Activated CD8-positive, alpha-beta memory T cell treated with anti-CD3 and anti-CD28 coated beads, Interleukin-2, amount 50 U/mL, for 4 hours (primary cell): ENCODE data around the gene ANKDD1A.

Experiments
- DNase-seq: peaks from one replicate; pipeline ENCODE4 v3.0.0-alpha.2; 2020

ANKDD1A gene

GRCh38 chr15:64896371-64897069 is 15.2 kb upstream of the ANKDD1A start:
- no peak for DNase-seq

GRCh38 chr15:64897345-64897985 is 14.2 kb upstream of the ANKDD1A start:
- no peak for DNase-seq

- DNase-seq = no peak
Observed at GRCh38 chr15:64898406-64898805, 13.3 kb upstream of the ANKDD1A start.

DNA sequence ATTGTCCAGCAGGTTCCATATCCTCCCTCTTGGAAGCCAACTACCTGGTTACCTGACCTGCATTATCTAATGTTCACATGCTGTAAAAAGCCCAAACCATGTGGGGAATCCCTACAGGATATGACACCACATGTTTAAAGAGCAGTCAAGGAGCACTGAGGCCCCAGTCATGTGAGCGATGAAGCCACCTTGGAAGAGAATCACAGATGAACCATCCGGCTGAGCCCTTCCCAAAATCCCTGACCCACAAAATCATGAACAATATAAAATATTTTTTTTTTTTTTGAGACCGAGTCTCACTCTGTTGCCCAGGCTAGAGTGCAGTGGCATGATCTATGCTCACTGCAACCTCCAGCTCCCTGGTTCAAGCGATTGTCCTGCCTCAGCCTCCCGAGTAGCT is 10.6 kb upstream of the ANKDD1A start:
- no peak for DNase-seq

DNA sequence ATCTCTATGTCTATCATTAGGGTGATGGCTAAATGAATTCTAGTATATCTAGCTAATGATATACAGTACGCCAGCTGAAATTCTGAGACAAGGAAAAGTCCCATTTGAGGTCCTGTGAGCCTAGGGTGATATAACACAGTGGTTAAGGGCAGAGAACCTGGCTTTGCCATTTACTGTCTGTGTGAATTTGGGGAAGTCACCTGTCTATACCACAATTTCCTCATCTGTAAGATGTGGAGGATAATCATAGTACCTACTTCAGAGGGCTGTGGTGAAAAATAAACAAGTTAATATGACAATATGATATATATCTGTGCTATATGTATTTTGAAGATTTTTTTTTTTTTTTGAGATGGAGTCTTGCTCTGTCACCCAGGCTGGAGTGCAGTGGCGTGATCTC is 9.8 kb upstream of the ANKDD1A start:
- DNase-seq = no peak

GRCh38 chr15:64902863-64903262 is 8.8 kb upstream of the ANKDD1A start:
- DNase-seq = no peak

DNA sequence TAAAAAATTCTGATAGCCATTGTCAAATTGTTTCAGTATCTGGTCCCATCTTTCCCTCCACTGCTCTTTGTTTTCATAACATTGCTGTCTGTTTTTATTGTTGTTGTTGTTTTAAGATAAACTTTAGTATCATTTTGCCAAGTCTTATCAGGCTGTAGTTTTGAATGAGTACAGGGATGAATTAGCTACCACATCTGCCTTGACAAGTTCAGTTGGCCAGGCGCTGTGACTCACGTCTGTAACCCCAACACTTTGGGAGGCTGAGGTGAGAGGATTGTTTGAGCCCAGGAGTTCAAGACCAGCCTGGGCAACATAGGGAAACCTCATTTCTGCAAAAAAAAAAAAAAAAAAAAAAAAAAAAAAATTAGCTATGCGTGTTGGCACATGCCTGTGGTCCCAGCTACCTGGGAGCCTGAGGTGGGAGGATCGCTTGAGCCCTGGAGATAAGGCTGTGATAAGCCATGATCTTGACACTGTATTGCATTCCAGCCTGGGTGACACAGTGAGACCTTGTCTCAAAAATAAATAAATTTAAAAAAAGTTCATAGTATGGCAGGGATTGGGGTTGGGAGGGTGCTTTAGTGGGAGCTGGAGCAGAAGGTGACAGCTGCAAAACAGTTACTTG is 8.3 kb upstream of the ANKDD1A start:
- DNase-seq = no peak

DNA sequence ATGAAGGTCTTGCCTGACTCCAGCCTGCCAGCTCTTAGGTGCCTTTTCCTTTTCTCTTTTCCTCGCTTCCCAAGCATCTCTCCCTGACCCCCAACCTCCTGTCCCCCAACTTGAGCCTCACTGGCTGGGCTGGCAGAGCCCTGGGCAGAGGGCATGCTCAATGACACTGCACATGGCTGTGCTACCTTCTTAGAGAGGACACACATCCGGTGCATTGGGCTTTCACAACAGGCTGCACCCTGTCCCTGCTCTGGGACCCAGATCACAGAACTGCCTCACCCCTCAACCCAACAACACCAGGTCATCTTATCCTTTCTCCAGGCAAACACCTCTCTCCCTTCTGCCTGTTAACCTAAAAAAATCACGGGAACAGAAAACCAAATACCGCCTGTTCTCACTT is 7.5 kb upstream of the ANKDD1A start:
- DNase-seq = no peak

DNA sequence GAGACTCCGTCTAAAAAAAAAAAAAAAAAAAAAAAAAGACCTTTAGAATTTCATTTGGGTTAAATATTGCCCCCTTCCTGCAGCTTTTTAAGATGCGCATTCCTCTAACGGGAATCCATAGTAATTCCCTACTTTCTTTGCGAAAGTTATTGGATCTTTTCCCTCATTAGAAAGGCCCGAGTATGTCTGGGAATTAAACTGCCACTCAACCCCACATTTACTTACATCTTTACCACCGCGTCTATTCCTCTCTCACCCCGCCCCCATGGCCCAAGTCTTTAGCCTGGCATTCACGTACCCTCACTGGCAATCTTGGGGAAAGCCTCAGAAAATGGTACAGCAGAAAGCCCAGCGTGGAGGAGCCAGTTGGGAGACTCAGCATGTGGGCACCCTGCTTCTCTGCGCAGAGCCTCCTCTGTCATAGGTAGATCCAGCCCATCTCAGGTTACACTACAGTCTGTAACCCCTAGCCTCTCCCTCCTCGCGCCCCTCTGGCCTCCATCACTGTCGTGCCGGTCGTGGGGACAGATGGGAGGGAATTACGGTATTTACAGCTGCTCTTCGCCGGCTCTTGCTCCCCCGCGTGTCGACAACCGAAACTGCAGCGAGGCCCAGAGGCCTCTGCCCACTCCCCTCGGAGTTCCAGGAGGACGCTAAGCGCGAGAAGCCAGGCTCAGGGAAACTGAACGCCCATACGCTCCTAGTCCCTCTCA is 6.4 kb upstream of the ANKDD1A start:
- peak; percentile 85 for DNase-seq

- DNase-seq = no peak
Observed at GRCh38 chr15:64905941-64906340, 5.8 kb upstream of the ANKDD1A start.

DNA sequence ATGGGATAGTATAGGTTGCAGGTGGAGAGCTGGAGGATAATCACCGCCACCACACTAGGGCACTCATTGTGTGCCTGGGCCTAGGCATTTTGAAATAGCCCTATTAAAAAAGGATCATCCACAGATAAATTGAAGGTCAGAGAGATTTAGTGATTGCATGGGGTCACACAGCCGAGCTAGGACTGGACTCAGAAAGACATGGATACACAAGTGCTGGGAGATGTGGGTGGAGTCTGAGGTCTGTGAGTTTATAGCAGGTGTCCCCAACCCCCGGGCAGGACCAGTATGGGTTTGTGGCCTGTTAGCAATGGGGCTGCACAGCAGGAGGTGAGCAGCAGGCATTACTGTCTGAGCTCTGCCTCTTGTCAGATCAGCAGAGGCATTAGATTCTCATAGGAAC is 5.3 kb upstream of the ANKDD1A start:
- no peak for DNase-seq

GRCh38 chr15:64907991-64908390 is 3.7 kb upstream of the ANKDD1A start:
- DNase-seq = no peak

DNA sequence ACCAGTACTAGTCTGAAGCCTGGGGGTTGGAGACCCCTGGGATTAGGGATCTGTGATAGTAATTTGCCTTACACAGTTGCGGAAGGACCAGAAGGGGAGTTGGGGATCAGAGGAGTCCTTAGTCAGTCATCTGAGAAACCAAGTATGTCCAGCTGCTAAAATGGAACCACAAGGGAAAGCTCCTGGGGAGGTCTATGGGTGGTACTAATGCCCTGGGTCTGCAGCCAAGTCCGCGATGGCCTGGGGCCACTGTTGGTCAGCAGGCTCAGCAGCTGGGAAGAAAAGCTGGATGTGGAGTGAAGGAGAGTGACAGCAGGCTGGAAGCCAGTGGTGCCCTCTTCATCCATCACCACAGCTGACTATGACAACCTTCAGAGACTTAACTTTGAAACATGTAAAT is 2.2 kb upstream of the ANKDD1A start:
- DNase-seq = no peak

- DNase-seq = no peak
Observed at GRCh38 chr15:64912379-64913325, 950 bp downstream of the ANKDD1A start.

GRCh38 chr15:64915518-64916227 is 4.0 kb downstream of the ANKDD1A start:
- no peak for DNase-seq

DNA sequence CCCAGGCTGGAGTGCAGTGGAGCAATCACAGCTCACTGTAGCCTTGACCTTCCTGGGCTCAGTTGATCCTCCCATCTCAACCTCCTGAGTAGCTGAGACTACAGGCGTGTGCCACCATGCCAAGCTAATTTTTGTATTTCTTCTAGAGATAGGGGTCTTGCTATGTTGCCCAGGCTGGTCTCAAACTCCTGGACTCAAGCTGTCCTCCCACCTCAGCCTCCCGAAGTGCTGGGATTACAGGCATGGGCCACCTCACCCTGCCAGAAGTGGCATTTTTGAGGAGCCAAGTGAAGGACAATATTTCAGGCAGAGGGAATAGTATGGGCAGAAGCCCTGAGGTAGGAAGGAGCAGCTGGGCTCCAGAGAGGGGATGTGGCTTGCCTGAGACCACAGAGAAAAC is 4.7 kb downstream of the ANKDD1A start:
- DNase-seq = no peak

DNA sequence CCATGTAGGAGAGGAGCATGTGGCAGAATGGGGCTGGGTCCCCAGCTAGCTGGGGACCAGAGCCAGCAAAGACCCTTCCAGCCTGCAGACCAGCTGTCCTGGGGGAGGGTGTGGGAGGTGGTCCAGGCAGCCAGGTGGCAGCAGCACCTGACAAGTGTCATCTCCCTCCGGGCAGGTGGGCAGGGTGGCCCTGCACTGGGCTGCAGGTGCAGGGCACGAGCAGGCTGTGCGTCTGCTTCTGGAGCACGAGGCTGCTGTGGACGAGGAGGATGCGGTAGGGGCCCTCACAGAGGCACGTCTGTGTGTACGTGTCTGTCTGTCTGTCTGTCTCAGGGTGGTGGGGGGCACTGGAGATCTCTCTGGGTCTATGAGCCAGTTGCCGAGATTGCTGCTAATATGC is 5.5 kb downstream of the ANKDD1A start:
- DNase-seq = no peak

DNA sequence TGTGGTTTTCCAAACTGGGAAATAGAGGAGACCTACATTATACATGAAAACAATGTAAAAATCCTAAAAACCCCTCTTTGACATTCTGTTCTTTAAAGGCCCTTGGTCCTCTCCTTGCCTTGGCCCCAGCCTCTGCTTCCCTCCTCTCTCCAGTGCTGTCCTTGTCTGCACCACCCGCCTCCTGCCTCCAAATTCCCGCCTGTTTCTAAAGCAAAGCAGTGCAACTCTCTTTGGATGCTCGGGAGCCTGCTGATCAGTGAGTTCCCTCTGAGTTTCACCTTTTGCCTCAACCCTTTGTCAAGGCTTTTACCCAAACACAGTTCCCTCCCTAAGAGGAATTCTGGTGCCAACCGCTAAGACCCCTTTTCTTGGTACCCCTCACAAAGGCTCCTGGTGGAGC is 8.0 kb downstream of the ANKDD1A start:
- no peak for DNase-seq

- no peak for DNase-seq
Observed at GRCh38 chr15:64921711-64922110, 10.0 kb downstream of the ANKDD1A start.

DNA sequence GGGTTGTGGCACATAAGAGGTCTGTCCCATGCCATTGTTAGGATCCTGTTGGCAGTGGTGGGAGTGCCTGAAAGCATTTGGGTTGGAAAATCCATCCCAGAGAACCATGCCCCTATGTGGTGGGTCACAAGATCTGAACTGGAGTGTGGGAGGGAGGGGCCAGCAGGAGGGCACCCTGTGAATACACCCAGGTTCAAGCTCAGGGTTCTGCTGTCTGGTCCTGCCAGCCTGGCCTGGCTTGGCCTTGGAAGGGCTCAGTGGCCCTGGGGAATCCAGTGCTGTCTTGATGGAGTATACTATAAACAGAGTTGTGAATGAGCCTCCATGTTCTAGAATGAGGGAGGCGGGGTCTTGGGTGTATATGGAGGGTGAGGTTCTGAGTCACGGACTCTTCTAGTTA is 11.8 kb downstream of the ANKDD1A start:
- DNase-seq = no peak

- no peak for DNase-seq
Observed at GRCh38 chr15:64925335-64926330, 13.9 kb downstream of the ANKDD1A start.
